ENCODE results near the gene DOK4.

The DOK4 gene

DNA sequence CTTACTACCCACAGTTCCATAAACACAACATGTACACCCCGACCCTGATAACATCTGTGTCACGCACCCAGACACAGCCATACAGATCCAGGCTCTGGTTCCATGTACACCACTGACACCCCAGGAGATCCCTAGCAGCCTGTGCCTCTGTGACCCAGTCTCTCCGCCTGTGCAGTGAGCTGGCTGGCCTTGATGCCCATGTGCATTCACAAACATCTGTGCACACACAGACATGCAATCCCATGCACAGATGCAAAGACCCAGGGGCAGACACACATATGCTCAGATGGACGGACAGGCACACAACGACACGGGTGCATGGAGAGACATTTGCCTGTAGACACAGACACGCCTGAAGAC lies 46.0 kb upstream of the DOK4 start:
- FAIRE-seq, result no peak
- no peak for DNase-seq (ENCODE audit: insufficient read length, low spot score)
- TF ChIP-seq, protein P1, sequence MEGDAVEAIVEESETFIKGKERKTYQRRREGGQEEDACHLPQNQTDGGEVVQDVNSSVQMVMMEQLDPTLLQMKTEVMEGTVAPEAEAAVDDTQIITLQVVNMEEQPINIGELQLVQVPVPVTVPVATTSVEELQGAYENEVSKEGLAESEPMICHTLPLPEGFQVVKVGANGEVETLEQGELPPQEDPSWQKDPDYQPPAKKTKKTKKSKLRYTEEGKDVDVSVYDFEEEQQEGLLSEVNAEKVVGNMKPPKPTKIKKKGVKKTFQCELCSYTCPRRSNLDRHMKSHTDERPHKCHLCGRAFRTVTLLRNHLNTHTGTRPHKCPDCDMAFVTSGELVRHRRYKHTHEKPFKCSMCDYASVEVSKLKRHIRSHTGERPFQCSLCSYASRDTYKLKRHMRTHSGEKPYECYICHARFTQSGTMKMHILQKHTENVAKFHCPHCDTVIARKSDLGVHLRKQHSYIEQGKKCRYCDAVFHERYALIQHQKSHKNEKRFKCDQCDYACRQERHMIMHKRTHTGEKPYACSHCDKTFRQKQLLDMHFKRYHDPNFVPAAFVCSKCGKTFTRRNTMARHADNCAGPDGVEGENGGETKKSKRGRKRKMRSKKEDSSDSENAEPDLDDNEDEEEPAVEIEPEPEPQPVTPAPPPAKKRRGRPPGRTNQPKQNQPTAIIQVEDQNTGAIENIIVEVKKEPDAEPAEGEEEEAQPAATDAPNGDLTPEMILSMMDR (IDR thresholded peaks at IDR 0.05; ENCODE audit: insufficient read depth, missing control alignments), result no peak

DNA sequence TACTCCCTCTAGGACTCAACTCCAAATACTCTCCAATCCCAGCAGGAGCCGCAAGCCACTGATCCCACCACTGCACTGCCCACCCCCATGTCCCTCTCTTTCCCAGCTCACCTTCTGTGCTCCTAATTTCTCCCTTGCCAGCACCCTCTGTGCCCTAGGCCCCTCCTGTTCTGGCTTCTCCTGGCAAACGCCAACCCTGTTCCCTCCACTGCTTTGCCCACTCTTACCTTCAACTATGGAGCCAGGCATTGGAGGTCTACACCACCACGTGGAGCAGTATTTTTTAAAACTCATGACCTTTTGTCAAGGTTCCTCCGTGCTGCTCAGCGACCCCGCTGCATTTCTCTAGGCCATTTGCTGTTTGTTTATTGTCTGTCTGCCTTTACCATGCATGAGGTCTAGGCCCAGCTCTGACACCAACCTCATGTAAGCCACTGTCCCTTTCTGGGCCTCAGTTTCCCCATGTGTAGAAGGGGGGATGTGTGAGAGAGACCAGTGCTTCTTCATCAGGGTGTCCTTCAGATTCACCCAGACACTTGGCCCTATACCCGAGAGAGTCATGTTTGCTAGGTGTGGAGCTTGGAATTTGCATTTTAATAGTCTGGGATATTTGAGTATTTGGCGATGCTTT lies 45.5 kb upstream of the DOK4 start:
- FAIRE-seq, result no peak
- TF ChIP-seq, protein P1 (IDR thresholded peaks at IDR 0.05; ENCODE audit: insufficient read depth, missing control alignments), result no peak
- no peak for DNase-seq (ENCODE audit: insufficient read length, low spot score)

DNA sequence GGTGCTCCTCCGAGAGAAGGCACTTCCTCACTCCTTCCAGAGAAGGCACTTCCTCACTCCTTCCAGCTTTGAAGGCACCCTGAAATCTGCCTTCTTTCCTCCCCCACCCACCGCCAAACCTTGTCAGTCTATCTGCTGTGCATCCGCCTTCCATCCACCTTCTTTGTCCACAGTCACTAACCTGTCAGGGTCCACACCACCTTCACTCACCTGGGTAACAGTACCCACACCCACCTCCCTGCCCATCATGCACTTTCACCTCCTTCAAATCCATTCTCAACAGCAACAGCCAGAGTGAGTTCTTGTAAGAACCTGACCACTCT lies 44.9 kb upstream of the DOK4 start:
- TF ChIP-seq, protein P1 (IDR thresholded peaks at IDR 0.05; ENCODE audit: insufficient read depth, missing control alignments), result no peak
- DNase-seq (ENCODE audit: insufficient read length, low spot score) (no peak), FAIRE-seq (no peak)

DNA sequence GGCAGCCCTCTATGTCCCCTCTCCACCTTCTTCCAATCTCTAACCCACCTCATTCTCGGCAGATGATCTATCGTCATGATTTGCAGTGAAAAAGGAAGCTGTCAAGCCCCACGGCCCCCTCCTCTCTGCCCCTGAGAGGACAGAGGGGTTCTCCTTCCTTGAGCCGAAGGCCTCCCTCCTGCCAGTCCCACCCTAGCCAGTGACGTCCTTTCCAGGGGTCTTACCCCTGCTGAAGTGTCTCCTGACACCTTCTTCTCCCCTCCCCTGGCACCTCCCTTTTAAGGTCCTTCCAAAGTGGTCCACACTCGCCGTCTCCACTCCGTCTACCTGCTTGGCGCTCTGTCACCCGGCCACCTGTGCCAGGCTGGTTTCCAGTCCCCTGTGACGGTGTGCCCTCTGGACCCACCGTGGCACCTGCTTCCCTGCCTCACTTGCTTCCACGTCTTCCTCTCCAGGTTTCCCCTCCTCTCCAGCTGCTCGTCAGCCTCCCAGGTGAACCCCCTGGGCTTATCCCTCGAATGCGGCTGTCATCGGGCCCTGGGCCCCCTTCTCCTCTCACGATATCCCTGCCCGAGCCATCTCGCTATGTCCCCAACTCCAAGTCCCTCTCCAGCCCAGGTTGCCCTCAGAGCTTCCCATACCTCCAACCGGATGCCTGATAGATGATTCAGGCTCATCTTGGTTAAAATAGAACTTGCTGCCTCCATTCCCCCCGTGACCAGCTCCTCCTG lies 44.4 kb upstream of the DOK4 start:
- no peak for FAIRE-seq

DNA sequence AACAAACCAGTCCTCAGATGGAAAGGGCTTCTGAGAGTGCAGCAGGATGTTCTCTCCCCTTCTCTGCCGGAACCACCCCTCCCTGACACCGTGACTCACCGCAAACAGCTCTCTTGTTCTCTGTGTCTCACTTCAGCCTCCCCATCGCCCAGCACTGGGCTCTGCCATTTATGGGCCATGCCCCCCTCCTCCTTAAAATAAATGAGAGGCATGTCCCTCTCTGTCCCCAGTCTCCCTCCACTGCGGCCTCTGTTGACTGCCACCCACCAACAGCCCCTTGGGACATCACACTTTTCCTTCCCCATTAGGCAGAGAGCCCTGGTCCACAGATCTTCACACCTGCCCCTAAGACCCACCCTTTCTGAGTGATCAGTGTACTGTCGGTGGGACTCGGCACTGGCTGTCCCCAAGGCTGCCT lies 43.8 kb upstream of the DOK4 start:
- no peak for DNase-seq (ENCODE audit: insufficient read length, low spot score)
- FAIRE-seq, result no peak
- TF ChIP-seq, protein P1 (IDR thresholded peaks at IDR 0.05; ENCODE audit: insufficient read depth, missing control alignments), result no peak

More for the DNA sequence above, 44.4 kb upstream of the DOK4 start:
- TF ChIP-seq, protein P1 (IDR thresholded peaks at IDR 0.05; ENCODE audit: insufficient read depth, missing control alignments), result no peak
- DNase-seq (ENCODE audit: insufficient read length, low spot score), result no peak

DNA sequence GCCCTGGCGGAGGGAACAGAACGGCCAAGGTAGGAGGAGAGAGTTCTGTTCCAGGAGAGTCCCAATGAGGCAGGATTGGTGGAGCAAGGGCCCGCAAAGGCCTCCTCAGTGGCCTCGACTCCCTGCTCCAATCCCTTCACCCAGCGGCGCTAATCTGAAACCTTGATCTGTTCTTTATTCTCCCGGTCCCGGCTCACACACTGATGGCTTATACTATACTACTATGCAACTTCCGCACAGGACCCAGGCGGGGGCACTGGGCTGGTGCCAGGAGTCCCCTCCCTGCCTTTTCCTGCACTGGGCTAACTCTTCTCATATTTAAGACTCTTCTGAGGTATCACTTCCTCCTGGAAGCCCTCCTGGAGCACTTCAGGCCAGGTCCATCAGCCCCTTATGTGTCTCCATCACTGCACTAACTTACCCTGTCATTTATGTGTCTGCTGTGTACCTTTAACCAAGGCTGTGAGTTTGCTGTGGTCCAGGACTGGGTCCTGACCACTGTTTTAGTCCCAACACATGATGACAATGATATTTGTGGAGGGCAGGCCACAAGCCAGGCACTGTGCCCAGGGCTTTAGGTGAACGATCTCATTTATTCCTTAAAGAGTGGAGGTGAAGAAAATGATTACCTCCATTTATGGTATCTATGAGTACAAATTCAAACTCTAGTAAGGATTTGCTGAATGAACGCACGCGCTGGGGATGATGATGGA lies 43.3 kb upstream of the DOK4 start:
- TF ChIP-seq, protein P1 (IDR thresholded peaks at IDR 0.05; ENCODE audit: insufficient read depth, missing control alignments), result no peak
- DNase-seq (ENCODE audit: insufficient read length, low spot score) (no peak), FAIRE-seq (no peak)

Data from D721Med (cell line).